ENCODE measurements around the gene PAWR. TPM values are rescaled to one million over a fixed set of nuclear protein-coding genes. Genes with fewer than 3 reads are reported as not detected.

The PAWR gene
- total RNA-seq, 1 experiment from 2014 or later: 55.3 TPM

DNA sequence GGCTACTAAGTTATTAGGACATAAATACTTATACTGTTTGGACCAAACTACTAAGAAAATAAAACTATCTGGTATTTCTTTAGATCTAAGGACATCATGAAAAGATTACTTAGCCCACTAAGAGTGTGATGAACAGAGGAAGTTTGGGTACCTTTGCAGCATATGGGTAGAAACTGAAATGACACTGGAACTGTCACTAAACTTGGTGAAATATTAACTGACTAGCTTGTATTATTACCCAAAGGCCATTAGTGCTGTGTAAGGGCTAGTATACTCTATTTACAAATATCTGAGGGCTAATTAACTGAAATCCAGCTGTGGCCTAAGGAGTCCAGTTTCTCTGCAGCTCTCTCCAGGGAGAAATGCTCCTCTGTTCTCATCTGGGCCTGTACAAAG, 45.5 kb downstream of the PAWR start:
- no peaks in the 10 kb centered on the region for H3K36me3 ChIP-seq (ENCODE audit: insufficient read depth, low read length, poor library complexity, severe bottlenecking)
- POLR2A ChIA-PET (ENCODE audit: low non-redundant PET): no interaction called here
- no peaks in the 10 kb centered on the region for H3K9me3 ChIP-seq (ENCODE audit: low read depth, low read length, poor library complexity, severe bottlenecking)
- no peaks in the 10 kb centered on the region for H3K4me1 ChIP-seq (ENCODE audit: insufficient read depth, low read length, poor library complexity, severe bottlenecking)
- no TSS peak for BruUV-seq (replicated peaks)
- CTCF ChIA-PET: no interaction called here
- intact Hi-C loops (cut with micrococcal nuclease; ENCODE audit: unreplicated experiment): no loop called here
- TF ChIP-seq, protein P1, sequence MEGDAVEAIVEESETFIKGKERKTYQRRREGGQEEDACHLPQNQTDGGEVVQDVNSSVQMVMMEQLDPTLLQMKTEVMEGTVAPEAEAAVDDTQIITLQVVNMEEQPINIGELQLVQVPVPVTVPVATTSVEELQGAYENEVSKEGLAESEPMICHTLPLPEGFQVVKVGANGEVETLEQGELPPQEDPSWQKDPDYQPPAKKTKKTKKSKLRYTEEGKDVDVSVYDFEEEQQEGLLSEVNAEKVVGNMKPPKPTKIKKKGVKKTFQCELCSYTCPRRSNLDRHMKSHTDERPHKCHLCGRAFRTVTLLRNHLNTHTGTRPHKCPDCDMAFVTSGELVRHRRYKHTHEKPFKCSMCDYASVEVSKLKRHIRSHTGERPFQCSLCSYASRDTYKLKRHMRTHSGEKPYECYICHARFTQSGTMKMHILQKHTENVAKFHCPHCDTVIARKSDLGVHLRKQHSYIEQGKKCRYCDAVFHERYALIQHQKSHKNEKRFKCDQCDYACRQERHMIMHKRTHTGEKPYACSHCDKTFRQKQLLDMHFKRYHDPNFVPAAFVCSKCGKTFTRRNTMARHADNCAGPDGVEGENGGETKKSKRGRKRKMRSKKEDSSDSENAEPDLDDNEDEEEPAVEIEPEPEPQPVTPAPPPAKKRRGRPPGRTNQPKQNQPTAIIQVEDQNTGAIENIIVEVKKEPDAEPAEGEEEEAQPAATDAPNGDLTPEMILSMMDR (conservative IDR thresholded peaks at IDR 0.05; ENCODE audit: low read depth, low read length): no peak
- TF ChIP-seq EZH2 (IDR thresholded peaks at IDR 0.05; ENCODE audit: borderline replicate concordance, low read depth, low read length, poor library complexity, severe bottlenecking): no peak
- no peak overlapping the region for H3K4me3 ChIP-seq (ENCODE audit: low read depth, low read length, poor library complexity, severe bottlenecking)
- no peak for DNase-seq (ENCODE audit: low spot score)
- H3K27ac ChIP-seq (ENCODE audit: low read depth, low read length, poor library complexity, severe bottlenecking): no peak overlapping the region
- no peaks in the 10 kb centered on the region for H3K27me3 ChIP-seq (replicated peaks; ENCODE audit: insufficient read depth, low read depth, low read length, poor library complexity)

DNA sequence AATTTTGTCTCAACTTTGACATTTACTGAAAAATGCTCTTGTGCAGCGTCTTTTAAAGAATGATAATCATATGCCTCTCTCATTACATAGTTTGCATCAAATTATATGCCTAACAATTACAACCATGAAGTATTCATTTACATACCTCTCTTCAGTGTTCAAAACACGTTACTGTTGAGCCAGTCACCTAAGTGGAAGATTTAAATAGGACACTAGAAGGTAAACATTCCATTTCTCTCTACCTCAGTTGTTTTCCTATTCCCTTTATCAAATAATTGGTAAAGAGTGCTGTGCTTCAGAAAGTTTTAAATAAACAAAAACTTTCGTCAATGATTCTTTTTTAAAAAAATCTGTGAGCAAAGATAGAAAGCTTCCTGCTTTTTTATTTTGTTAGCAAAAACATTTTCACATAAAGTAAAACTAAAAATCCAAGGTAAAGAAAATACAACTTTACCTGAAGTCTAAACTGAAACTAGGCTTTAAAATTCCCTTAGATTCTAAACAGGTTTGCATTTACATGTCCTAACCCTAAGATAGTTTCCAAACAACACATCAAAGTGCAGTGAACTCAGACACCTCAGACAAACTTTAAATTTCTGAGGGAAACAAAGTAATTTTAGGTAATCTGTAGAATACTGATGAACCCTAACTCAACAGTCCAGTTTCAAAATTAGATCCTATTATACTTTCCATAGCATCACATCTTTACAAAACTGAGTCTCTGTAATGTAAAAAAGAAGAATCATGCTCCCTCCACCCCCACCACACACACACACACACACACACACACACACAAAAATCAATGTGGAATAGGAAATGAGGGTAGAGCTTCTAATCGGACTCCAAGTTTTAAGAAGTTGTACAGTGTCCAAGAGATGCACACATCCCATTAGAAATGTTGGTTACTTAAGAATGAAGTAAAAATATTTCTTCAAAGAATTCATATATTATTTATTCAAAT, 46.2 kb downstream of the PAWR start:
- H3K4me1 ChIP-seq (ENCODE audit: insufficient read depth, low read length, poor library complexity, severe bottlenecking): no peaks in the 10 kb centered on the region
- ChIA-PET POLR2A (ENCODE audit: low non-redundant PET) (no interaction called here), CTCF (no interaction called here)
- no peaks in the 10 kb centered on the region for H3K36me3 ChIP-seq (ENCODE audit: insufficient read depth, low read length, poor library complexity, severe bottlenecking)
- no TSS peak for BruUV-seq (replicated peaks)
- intact Hi-C loops (cut with micrococcal nuclease; ENCODE audit: unreplicated experiment): no loop called here
- H3K4me3 ChIP-seq (ENCODE audit: low read depth, low read length, poor library complexity, severe bottlenecking): no peak overlapping the region
- no peaks in the 10 kb centered on the region for H3K27me3 ChIP-seq (replicated peaks; ENCODE audit: insufficient read depth, low read depth, low read length, poor library complexity)
- no peak overlapping the region for H3K27ac ChIP-seq (ENCODE audit: low read depth, low read length, poor library complexity, severe bottlenecking)
- no peak for DNase-seq (ENCODE audit: low spot score)
- no peak for TF ChIP-seq EZH2 (IDR thresholded peaks at IDR 0.05; ENCODE audit: borderline replicate concordance, low read depth, low read length, poor library complexity, severe bottlenecking)
- TF ChIP-seq, protein P1 (conservative IDR thresholded peaks at IDR 0.05; ENCODE audit: low read depth, low read length): no peak
- no peaks in the 10 kb centered on the region for H3K9me3 ChIP-seq (ENCODE audit: low read depth, low read length, poor library complexity, severe bottlenecking)

- Histone ChIP-seq H3K27me3 (replicated peaks; ENCODE audit: insufficient read depth, low read depth, low read length, poor library complexity) (no peaks in the 10 kb centered on the region), H3K4me3 (ENCODE audit: low read depth, low read length, poor library complexity, severe bottlenecking) (no peak overlapping the region), H3K4me1 (ENCODE audit: insufficient read depth, low read length, poor library complexity, severe bottlenecking) (no peaks in the 10 kb centered on the region), H3K27ac (ENCODE audit: low read depth, low read length, poor library complexity, severe bottlenecking) (no peak overlapping the region), H3K36me3 (ENCODE audit: insufficient read depth, low read length, poor library complexity, severe bottlenecking) (no peaks in the 10 kb centered on the region), H3K9me3 (ENCODE audit: low read depth, low read length, poor library complexity, severe bottlenecking) (no peaks in the 10 kb centered on the region)
- BruUV-seq (replicated peaks): no TSS peak
- no peak for DNase-seq (ENCODE audit: low spot score)
- ChIA-PET CTCF (no interaction called here), POLR2A (ENCODE audit: low non-redundant PET) (no interaction called here)
- intact Hi-C loops (cut with micrococcal nuclease; ENCODE audit: unreplicated experiment): no loop called here
- TF ChIP-seq, protein P1 (conservative IDR thresholded peaks at IDR 0.05; ENCODE audit: low read depth, low read length): no peak
Observed at GRCh38 chr12:79643821-79644220, 46.9 kb downstream of the PAWR start.

Data from A673 (cell line).